GM18867 (cell line): Measurements from ENCODE around the gene CDK1.

ENCODE experiments used
- ATAC-seq: cut with Tn5 transposase; IDR thresholded peaks from one replicate; pipeline ENCODE4 v1.9.1; 2021; ENCODE audit warnings: mild to moderate bottlenecking, moderate library complexity; ENCODE audit not compliant: unreplicated experiment

Gene CDK1

DNA sequence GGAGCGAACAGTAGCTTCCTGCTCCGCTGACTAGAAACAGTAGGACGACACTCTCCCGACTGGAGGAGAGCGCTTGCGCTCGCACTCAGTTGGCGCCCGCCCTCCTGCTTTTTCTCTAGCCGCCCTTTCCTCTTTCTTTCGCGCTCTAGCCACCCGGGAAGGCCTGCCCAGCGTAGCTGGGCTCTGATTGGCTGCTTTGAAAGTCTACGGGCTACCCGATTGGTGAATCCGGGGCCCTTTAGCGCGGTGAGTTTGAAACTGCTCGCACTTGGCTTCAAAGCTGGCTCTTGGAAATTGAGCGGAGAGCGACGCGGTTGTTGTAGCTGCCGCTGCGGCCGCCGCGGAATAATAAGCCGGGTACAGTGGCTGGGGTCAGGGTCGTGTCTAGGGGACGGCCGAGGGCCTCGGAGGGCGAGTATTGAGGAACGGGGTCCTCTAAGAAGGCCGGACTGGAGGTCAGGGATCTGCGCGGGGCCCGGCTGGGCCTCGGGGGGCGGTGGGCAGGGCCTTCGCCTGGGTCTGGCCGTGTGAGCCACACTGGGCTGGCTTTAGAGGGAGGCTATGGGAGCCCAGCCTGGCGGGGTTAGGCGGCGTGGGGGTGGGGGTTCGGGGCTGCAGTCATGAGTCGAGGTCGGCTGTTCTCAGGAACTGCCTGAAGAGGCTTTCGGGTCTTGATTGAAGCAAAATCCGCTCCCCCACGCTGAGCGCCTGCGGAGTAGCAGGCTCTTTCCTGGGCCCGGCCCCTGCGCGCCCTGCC is at the start of gene CDK1:
TSS of gene CDK1 (plus strand) at position 265 of the 757 bp plus-strand sequence. CDS start 1,688 bp downstream, outside the sequence.
- peak; percentile 96 for ATAC-seq

DNA sequence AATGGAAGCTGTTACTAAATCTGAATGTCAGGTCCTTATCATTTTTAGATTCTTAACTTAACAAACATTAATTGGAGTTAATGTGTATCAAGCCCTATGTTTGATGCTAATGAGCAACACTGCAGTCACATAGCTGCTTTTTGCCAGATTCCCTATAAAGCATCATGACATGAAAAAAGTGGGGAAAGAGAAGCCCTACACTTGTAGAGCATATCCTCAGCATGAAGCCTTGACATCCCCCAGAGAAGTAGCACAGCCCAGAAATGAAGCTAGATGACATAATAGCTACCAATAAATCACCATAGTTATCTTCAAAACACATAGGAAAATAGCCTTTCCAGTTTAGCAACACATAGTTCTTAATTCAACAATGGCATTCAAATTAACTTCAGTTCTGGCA is 49.2 kb upstream of the CDK1 start:
- ATAC-seq = no peak

DNA sequence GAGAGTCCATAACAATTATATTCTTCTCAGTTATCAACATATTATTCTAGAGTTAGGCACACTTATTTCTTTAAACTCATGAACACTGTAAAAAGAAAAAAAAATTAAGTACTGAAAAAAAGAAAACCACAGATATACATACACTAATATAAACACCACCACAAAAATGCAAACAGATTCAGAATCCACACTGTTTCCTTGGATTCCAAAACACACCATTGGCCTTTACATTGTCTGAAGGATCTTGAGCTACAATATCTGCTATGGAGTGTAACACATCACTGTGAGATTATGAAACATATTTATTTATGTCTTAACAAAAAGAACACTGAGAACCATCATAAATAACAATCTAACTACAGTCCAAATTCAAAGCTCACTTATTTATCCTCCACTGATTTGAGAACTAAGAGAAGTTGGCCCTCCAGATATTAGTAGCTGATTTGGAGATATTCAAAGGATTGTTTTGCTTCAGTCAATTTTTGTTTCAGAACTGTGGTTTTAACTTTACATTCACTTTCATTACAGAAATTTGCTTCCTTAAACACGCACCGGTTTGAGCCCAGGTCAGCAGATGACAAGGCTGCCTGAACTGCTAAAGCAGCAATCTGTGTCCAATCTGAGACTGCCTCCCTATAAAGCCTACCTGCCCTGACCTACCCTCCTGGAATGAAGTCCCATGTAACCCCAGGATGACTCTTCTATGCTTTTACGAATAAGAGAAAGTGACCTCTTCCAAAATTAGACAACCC is 47.0 kb upstream of the CDK1 start:
- ATAC-seq = peak; percentile 85

DNA sequence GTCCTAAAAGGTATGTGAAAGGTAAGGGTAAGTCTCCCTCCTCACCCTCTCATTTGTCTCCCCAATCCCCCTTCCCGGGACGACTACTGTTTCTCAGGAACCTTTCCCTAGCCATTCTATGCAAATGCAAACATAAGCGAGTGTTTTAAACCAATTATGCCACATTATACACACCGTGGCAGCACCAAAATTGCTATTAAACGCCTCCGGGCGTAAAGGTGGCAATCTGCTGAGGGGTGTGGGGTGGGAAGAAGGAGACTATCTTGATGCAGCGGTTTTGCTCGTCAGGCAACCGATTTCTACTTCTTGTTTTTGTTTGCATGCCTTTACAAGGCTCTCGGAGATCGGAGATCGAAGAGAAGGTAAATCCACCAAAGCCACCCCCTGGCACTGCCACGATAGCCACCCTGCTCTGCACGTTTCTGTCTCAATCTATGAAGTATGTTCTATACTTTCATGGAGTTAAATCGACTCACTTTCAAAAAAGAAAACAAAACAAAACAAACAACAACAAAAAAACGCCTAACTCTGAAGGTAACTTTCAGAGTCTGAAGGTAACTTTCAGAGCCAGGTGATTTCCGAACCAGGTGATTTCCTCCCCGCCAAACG is 46.0 kb upstream of the CDK1 start:
- ATAC-seq = peak; percentile 32

DNA sequence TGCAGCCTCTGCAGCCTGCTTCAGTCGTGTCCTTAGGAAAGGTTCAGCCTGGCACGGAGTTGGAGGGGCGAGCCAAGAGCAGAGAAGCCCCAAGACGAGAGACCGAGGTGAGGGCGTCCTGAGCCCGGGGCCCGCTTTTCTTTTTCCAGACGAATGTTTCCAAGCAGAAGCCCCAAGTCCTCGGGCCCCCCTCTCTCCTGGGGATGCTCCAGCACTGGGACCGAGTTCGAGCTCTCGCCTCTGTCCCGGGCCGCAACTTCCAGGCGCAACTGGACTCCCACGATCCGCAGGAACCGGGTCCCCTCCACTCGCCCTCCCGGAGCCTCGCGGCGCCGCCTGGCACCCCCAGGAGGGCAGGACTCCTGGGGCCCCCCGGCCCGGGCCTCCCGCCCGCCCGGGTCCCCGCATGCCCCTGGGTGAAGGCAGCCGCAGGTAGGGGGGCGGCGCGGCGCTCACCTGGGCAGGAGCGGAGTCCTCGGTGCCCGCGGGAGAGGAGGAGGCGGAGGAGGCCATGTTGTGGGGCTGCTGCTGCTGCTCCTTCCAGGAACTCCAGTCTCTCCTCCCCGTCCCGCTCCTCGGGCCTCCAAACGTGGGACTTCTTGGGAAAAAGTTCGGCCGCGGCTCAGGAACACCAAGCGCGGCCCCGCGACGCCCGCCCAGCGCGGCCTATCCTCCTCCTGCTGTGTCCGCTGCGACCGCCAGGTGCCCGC is 45.3 kb upstream of the CDK1 start:
- ATAC-seq = peak; percentile 61

DNA sequence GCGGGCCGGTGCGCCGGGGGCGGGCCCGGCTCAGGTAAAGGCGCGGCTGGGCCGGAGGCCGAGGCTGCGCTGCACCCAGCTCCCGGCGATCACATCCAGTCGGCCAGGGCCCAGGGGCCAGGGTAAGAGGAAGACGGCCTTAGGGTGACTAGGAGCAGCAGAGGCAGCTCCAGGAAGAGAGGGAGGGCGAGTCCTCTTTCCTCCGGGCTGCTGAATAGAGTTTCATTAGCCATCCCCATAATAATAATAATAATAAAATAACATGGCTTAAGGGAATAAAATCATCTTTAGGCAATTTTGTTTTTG is 44.8 kb upstream of the CDK1 start:
- no peak for ATAC-seq

DNA sequence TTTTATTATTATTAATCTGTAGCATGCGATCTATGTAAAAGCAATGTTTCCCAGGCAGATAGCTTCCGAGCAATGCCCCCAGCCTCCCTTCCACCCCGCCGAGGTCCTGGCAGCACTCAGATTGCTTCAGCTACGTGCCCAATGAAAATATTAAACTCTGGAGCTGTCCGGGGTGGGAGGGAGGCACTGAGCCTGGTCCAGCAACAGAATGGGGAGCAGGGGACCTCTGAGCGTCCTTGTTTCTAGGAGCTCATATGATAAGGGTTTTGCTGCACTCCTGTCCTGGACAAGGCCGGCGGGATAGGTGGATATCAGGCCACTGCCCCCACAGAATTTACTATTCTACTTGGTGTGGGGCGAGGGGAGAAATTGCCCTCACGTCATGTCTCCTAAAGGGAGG is 44.5 kb upstream of the CDK1 start:
- ATAC-seq = no peak

DNA sequence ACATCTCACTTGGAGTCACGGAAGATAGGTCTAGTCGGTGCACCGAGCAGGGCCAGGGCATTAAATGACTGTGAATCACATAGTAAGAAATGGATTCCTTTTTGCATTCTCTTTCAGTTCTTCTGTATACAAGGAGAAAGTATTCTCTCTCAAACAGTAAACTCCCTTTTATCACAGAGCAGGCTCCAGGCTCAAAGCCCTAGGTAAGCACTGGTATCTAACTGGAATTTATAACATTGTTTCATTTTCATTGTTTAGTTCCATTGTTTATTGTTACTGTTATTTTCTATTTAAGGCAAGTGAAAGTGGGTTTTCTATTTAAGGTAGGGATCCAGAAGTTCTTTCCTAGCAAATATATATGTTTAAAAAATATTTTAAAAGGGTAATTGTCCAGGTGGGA is 44.1 kb upstream of the CDK1 start:
- ATAC-seq = no peak

DNA sequence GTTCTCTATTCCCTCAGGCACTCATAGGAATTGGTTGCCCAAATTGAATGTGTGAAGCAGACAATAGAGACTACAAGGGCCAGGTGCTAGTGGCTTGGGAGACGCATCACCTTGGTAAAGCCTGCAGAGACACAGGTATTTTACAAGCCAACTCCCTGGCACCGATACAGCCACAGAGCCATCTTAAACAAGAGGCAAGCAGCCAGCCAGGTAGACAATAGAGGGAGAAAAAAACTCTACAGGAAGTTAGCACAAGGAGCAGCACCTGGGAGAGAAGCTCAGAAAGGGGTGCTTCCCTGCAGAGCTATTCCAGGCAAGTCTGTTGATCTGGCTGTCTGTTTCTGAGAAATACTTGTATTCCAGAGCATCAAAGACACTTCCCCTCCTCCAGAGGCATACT is 43.0 kb upstream of the CDK1 start:
- no peak for ATAC-seq

DNA sequence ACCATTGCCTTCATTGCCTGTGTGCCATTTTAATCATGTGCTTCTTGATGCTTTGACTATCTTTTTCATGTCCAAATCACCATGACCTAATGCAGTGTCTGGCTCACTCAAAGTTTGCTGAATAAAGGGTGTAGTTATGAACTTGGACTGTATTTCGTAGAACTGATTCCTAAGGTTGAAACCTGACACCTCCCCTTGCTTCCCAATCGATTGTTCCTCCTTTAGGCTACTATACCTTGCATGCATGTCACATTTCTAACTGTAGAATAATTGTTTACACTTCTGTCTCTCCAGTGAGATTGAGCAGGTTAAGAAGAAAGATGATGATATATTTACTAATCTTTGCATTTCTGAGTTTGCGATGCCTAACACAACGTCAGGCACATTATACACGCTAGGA is 41.0 kb upstream of the CDK1 start:
- ATAC-seq = no peak

DNA sequence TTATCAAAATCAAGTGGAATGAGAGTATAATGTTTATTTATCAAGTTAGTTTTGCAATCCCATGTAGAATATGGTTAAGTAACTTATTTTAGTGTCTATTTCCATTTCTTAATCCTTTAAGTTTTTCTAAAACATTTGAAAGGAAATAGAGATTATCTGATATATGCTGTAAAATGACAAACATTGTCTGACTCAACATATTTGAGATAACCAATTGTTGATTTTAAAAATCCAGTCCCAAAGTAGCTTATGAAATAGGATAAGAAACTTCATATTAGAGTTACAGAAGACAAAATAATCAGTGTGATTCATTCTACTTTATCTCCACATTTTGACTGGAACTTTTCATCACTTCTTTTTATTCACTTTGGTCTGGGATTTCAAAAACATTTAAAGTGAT is 38.7 kb upstream of the CDK1 start:
- ATAC-seq = no peak

DNA sequence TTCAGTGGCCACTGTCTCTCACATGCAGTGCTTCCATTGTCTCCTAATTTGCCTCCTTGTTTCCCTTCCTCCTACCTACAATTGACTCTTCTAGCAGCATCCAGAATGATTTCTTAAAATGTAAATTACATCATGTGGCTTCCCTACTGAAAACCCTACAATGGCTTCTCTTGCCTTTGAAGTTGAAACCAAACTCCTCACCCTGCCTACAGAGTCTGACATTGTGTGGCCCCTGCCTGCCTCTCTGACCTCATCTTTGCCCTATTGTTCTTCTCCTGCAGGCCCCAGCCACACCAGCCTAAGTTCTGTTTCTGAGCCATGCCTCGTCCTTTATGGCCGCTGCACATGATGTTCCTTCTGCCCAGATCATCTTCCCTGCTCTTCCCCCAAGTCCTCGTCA is 35.8 kb upstream of the CDK1 start:
- no peak for ATAC-seq

DNA sequence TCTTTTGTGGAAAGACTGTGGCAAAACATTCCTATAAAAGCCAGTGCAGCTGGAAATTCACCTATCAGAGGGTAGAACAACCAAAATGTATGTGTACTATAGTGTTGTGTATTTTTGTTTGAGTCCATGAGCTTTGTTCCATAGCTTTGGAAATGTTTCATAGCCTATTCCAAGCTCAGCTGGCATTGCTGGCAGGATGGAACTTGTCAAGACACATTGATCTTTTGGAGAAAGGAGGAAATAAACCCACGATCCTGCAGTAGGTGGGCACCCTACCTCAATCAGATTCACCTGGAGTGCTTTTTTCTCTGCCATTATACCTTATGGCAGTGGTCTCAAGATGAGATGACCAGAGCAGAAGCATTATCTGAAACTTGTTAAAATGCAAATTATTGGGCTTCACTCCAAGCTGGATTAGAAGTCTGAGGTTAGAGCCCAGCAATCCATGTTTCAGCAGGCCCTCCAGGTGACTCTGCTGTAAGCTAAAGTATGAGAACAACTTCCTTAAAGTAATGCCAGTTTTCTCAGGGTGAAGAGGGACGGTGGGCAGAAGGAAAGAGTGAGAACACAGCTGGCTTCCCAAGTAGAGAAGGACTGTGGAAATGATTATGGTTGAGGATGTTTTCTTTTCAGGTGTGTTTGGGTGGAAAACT is 30.3 kb upstream of the CDK1 start:
- no peak for ATAC-seq

DNA sequence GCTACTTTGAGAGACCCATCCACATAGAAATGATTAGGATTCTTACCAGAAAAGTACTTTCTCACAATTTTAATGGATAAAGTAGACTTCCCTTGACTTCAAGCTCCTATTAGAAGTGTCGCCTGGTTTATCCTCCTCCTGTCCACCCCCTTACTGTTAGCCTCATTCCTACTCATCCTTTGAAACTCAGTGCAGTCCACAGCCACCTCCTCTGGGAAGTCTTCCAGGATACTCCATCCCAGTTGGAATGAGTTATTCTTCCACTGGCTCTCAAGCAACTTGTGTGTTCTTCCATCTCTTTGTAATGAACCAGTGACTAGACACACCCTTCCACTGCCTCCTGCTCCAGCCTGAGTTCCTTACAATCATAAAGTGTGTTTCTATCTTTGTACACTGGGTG is 25.1 kb upstream of the CDK1 start:
- no peak for ATAC-seq

DNA sequence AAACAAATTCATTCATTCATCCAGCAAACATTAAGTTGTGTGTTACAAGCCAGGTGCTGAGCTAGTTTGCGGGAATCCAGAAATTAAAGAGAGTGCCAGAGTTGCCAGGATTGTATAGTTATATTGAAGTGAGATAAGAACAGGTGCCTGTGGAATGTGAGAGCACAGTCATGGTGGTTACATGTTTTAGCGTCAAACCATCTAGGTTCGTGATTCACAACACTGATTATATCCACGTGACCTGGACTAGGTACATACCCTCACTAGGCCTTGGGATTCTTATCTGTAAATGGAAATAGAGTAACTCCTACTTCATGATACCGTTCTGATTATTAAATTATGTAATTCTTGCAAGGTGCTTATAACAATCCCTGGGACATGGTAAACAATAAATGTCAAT is 24.5 kb upstream of the CDK1 start:
- no peak for ATAC-seq

DNA sequence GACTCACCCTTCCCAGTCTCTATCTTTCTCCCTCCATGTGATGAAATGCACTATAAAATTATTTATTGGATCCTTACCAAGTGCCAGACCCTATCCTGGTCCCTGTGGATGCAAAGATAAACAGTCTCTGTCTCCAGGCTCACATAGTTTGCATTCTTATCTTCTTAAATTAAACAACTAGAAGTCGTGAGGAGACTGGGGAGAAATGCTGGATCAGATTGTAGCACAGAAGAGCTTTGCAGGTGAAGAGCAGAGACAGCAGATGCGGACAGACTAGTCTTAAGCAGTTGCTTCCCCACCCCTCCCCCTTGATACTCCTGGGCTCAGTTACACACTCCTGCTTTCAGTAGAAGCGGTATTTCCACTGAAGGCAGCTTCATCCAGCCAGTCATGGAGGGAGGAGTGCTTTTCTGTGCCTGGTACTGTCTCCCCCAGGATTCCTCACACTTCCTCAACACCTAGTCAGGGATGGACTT is 20.8 kb upstream of the CDK1 start:
- no peak for ATAC-seq

DNA sequence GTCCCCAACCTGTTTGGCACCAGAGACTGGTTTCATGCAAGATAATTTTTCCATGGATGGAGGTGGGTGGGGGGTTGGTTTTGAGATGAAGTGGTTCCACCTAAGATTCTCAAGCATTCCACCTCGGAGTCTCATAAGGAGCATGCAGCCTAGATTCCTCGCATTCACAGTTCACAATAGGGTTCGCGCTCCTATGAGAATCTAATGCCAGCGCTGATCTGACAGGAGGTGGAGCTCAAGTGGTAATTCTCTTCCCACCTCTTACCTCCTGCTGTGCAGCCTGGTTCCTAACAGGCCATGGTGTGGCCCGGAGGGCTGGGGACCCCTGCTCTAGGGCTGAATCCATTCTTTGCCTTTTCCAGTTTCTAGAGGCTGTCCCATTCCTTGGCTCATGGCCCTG is 19.1 kb upstream of the CDK1 start:
- ATAC-seq = no peak

DNA sequence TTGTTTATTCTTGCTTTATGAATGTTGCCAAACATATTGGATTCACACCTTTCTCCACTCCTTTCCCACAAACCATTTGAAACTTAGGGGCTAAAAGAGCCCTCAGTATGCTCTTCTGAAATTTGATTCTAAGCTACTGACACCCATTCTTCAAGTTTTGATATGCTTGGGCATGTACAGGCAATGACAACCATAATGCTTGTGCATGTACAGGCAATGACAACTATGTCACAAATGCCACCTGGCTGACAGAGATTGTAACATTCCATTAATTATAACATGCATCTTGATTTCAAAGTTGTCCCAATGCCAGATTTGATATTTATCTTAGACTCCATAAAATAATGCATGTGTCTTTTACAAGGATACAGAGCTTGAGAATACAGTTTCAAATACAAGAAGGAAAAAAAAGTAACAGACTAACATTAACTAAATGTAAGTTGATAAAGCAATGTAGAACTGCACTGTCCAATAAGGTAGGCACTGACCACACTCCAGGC is 17.5 kb upstream of the CDK1 start:
- ATAC-seq = no peak

DNA sequence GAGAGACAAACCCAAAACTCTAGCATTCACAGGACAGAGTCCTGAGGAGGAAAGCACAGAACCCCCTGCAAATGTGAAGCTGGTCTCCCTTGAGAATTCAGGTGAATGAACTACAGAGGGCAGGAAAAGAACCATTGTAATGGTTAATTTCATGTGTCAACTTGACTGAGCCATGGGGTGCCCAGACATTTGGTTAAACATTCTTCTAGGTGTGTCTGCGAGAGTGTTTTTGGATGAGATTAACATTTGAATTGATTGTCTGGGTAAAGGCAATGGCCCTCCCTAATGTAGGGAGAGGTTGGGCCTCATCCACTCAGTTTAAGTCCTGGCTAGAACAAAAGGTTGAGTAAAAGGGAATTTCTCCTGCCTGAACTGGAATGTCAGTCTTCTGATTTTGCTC is 15.7 kb upstream of the CDK1 start:
- ATAC-seq = no peak

DNA sequence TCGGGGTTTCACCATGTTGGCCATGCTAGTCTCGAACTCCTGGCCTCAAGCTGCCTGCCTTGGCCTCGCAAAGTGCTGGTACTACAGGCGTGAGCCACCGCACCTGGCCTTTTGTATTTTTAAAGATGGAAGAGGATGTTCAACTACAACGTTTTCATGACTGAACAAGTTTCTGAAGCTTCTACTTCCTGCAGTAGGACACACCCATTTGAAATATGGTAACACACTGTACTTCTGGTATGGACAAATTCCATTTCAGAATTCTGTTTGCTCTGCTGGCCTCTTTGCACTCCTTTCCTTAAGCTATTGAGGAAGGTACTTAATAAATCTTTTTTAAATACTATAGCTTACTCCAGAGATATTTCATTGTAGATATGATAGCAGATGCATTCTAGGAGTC is 10.9 kb upstream of the CDK1 start:
- no peak for ATAC-seq

DNA sequence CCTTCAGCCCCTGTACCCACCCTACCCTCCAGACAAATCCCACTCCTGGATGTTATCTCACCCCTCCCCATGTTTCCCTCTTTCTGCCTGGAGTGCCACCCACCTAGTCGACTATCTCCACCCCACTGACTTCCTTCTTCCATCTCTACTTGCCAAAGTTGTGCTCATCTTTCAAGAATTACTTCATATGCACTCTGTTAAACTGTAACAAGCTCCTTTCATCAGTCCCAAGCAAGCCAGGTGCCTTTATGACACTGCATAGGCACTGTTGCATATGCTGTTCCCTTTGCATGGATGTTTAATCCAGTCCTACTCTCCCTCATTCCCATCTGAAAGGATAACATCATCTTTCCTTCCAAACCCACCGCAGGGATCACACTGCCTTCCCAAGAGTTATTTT is 8.9 kb upstream of the CDK1 start:
- no peak for ATAC-seq
